HG02852 (cell line): ENCODE measurements around the gene PKHD1.
"Not testable (repeated sequence)": the region's sequence is repeated elsewhere in the genome, so short reads cannot be mapped to it uniquely, and the experiment has no call there.

Experiments
- ATAC-seq: cut with Tn5 transposase; IDR thresholded peaks from one replicate; pipeline ENCODE4 v1.9.1; 2021; ENCODE audit warnings: mild to moderate bottlenecking, moderate library complexity; ENCODE audit not compliant: unreplicated experiment

PKHD1 gene

GRCh38 chr6:51865996-51866395 lies 221.4 kb downstream of the PKHD1 start:
- no peak for ATAC-seq

GRCh38 chr6:51865176-51865575 lies 222.2 kb downstream of the PKHD1 start:
- no peak for ATAC-seq

GRCh38 chr6:51857134-51857533 lies 230.3 kb downstream of the PKHD1 start:
- no peak for ATAC-seq

- ATAC-seq: no peak
Measured at GRCh38 chr6:51856508-51856907, 230.9 kb downstream of the PKHD1 start.

GRCh38 chr6:51855310-51856082 lies 231.9 kb downstream of the PKHD1 start:
- ATAC-seq: peak; percentile 59

- no peak for ATAC-seq
Measured at GRCh38 chr6:51854876-51855275, 232.5 kb downstream of the PKHD1 start.

GRCh38 chr6:51854347-51854746 lies 233.1 kb downstream of the PKHD1 start:
- no peak for ATAC-seq

GRCh38 chr6:51853109-51853508 lies 234.3 kb downstream of the PKHD1 start:
- ATAC-seq: not testable (repeated sequence)

GRCh38 chr6:51846531-51846930 lies 240.9 kb downstream of the PKHD1 start:
- ATAC-seq: no peak

GRCh38 chr6:51844336-51844735 lies 243.1 kb downstream of the PKHD1 start:
- ATAC-seq: no peak

GRCh38 chr6:51843456-51844056 lies 243.9 kb downstream of the PKHD1 start:
- ATAC-seq: no peak

- ATAC-seq: no peak
Measured at GRCh38 chr6:51842804-51843378, 244.5 kb downstream of the PKHD1 start.

- no peak for ATAC-seq
Measured at GRCh38 chr6:51842061-51842803, 245.2 kb downstream of the PKHD1 start.

GRCh38 chr6:51841626-51842025 lies 245.8 kb downstream of the PKHD1 start:
- ATAC-seq: no peak

- no peak for ATAC-seq
Measured at GRCh38 chr6:51839726-51840374, 247.6 kb downstream of the PKHD1 start.

- ATAC-seq: no peak
Measured at GRCh38 chr6:51830666-51831065, 256.7 kb downstream of the PKHD1 start.

GRCh38 chr6:51827580-51827979 lies 259.8 kb downstream of the PKHD1 start:
- no peak for ATAC-seq

- no peak for ATAC-seq
Measured at GRCh38 chr6:51824940-51825339, 262.5 kb downstream of the PKHD1 start.

- ATAC-seq: no peak
Measured at GRCh38 chr6:51820555-51820954, 266.9 kb downstream of the PKHD1 start.

- ATAC-seq: no peak
Measured at GRCh38 chr6:51818520-51819022, 268.8 kb downstream of the PKHD1 start.

GRCh38 chr6:51817832-51818231 lies 269.6 kb downstream of the PKHD1 start:
- no peak for ATAC-seq
